ENCODE measurements around the gene TMEM31.
"Not testable (repeated sequence)": the region's sequence is repeated elsewhere in the genome, so short reads cannot be mapped to it uniquely, and the experiment has no call there.

TMEM31 gene

DNA sequence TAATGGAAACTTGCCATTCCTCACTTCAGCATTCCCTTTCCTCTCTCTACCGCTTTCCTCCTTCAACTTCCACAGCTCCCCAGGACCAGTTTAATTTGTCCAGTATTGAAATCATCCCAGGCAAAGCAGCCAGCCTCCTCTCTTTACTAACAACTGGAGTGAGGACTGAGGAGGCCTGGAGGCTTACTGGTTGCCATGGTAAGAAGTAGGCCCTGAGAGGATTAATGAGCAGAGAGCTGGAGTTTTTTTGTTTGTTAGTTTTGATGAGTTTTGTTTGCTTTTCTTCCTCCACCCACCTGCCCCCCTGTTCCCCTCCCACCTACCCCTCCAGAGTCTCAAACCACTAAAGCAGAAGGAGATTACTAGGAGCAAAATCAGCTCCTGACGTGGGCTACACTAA, 36.5 kb downstream of the TMEM31 start:
- DNase-seq (ENCODE audit: low spot score), result no peak
- TF ChIP-seq, protein P1, sequence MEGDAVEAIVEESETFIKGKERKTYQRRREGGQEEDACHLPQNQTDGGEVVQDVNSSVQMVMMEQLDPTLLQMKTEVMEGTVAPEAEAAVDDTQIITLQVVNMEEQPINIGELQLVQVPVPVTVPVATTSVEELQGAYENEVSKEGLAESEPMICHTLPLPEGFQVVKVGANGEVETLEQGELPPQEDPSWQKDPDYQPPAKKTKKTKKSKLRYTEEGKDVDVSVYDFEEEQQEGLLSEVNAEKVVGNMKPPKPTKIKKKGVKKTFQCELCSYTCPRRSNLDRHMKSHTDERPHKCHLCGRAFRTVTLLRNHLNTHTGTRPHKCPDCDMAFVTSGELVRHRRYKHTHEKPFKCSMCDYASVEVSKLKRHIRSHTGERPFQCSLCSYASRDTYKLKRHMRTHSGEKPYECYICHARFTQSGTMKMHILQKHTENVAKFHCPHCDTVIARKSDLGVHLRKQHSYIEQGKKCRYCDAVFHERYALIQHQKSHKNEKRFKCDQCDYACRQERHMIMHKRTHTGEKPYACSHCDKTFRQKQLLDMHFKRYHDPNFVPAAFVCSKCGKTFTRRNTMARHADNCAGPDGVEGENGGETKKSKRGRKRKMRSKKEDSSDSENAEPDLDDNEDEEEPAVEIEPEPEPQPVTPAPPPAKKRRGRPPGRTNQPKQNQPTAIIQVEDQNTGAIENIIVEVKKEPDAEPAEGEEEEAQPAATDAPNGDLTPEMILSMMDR (IDR thresholded peaks at IDR 0.05; ENCODE audit: extremely low read depth, insufficient read depth, missing control alignments), result no peak
- in situ Hi-C loops (cut with MboI; ENCODE audit: low pct_unique_long_range_greater_than_20kb, low sequenced_read_pairs, unreplicated experiment), result no loop called here

DNA sequence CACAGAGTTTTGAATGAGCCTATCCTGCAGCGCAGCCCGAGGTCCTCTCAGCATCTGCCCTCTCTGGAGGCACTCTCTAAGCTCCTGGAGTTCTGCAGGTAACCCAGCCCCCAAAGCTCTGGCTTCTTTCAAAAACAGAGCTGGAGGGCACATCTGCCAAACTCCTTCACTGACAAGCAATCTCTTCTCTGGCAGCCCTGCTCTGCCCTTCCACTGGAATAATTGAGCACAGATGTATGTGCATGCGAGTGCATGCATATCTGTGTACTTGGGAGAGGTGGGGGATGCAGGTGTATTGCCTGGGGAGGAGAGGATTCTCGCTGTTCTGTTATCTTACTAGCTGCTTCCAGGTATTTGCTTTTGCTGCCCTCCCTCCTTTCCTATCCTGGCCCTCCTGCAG, 43.7 kb downstream of the TMEM31 start:
- TF ChIP-seq, protein P1 (IDR thresholded peaks at IDR 0.05; ENCODE audit: extremely low read depth, insufficient read depth, missing control alignments), result no peak
- DNase-seq (ENCODE audit: low spot score), result no peak
- in situ Hi-C loops (cut with MboI; ENCODE audit: low pct_unique_long_range_greater_than_20kb, low sequenced_read_pairs, unreplicated experiment), result no loop called here

DNA sequence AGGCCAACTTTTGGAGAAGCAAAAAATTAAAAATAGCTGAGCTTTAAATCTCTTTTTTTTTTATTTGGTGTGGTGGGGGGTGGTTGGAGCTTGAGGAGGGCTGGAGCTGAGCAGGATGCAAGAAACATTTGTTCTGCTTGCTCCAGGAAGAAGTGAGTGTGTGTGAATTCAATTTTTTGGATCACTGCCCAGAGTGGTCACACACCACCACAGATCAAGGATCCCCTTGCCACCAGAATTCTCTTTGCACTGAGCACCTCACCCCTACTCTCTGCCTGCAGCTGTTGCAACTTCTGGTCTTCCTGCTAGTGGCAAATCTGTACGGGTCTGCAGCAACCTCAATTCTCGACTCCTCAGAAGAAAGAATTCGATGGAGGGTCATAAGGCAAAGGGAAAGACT, 46.0 kb downstream of the TMEM31 start:
- TF ChIP-seq, protein P1 (IDR thresholded peaks at IDR 0.05; ENCODE audit: extremely low read depth, insufficient read depth, missing control alignments), result no peak
- in situ Hi-C loops (cut with MboI; ENCODE audit: low pct_unique_long_range_greater_than_20kb, low sequenced_read_pairs, unreplicated experiment), result no loop called here
- no peak for DNase-seq (ENCODE audit: low spot score)

DNA sequence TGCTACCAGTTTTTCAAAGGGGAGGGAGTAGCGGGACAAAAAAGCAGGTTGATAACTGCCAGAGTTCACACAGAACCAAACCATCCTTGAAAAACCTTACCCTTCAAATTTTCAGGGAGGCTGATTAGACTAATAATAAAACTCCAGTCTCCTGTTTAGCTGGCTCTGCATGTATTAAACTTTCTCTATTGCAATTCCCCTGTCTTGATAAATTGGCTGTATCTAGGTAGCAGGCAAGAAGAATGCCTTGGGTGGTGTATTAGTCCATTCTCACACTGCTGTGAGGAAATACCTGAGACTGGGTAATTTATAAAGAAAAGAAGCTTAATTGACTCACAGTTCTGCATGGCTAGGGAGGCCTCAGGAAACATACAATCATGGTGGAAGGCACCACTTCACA, 47.8 kb downstream of the TMEM31 start:
- in situ Hi-C loops (cut with MboI; ENCODE audit: low pct_unique_long_range_greater_than_20kb, low sequenced_read_pairs, unreplicated experiment), result no loop called here
- DNase-seq (ENCODE audit: low spot score), result no peak
- TF ChIP-seq, protein P1 (IDR thresholded peaks at IDR 0.05; ENCODE audit: extremely low read depth, insufficient read depth, missing control alignments), result no peak

DNA sequence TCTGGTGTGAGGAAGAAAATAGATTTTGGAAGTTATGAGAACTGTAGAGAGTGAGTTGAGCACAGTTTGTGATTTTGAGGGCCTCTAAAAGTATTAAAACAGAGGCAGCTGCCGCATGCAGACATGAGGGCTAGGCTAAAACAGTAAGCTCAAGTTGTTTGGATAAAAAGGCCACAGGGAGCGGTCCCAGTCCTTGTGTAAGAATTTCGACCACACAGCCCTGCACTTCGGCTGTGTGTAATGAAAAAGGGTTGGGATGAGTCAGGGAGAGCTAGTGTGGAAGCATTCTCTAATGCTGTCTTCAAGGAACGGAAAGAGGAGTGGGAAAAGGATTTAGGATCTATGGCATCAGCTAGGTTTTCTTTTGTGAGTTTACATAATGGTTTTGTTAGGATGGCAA, 52.8 kb downstream of the TMEM31 start:
- in situ Hi-C loops (cut with MboI; ENCODE audit: low pct_unique_long_range_greater_than_20kb, low sequenced_read_pairs, unreplicated experiment); DNase-seq (ENCODE audit: low spot score): not testable (repeated sequence)
